Amniotic epithelial cell (primary cell): Measurements from ENCODE around the gene TUBB1.
"Not testable (repeated sequence)": the region's sequence is repeated elsewhere in the genome, so short reads cannot be mapped to it uniquely, and the experiment has no call there.

Experiments used
- DNase-seq: peaks from one replicate; pipeline ENCODE4 v3.0.0-alpha.2; 2010; ENCODE audit warnings: low read depth

The TUBB1 gene

GRCh38 chr20:59022754-59023153 is 3.5 kb downstream of the TUBB1 start:
- no peak for DNase-seq

- DNase-seq, result no peak
Observed at GRCh38 chr20:59023616-59024015, 4.4 kb downstream of the TUBB1 start.

GRCh38 chr20:59024111-59024530 is 4.9 kb downstream of the TUBB1 start:
- DNase-seq, result no peak

- no peak for DNase-seq
Observed at GRCh38 chr20:59025086-59025485, 5.9 kb downstream of the TUBB1 start.

- DNase-seq, result no peak
Observed at GRCh38 chr20:59025511-59025910, 6.3 kb downstream of the TUBB1 start.

GRCh38 chr20:59026904-59027740 is 7.9 kb downstream of the TUBB1 start:
- no peak for DNase-seq

- peak; percentile 81 for DNase-seq
Observed at GRCh38 chr20:59027741-59028320, 8.6 kb downstream of the TUBB1 start.

- DNase-seq, result no peak
Observed at GRCh38 chr20:59028812-59029211, 9.6 kb downstream of the TUBB1 start.

GRCh38 chr20:59030911-59031563 is 11.8 kb downstream of the TUBB1 start:
- no peak for DNase-seq

GRCh38 chr20:59031564-59032022 is 12.4 kb downstream of the TUBB1 start:
- DNase-seq, result no peak

GRCh38 chr20:59032023-59032712 is 12.9 kb downstream of the TUBB1 start, which contains the start of gene ATP5F1E:
TSS of gene ATP5F1E (minus strand) at chr20:59032335. CDS start at chr20:59032251, 84 bp downstream.
- peak; percentile 88 for DNase-seq

GRCh38 chr20:59032713-59033059 is 13.5 kb downstream of the TUBB1 start:
- DNase-seq, result peak; percentile 32

GRCh38 chr20:59033093-59033492 is 13.9 kb downstream of the TUBB1 start:
- no peak for DNase-seq

- DNase-seq, result no peak
Observed at GRCh38 chr20:59033616-59034165, 14.5 kb downstream of the TUBB1 start.

GRCh38 chr20:59035381-59035780 is 16.2 kb downstream of the TUBB1 start:
- no peak for DNase-seq

GRCh38 chr20:59037386-59037785 is 18.2 kb downstream of the TUBB1 start:
- no peak for DNase-seq

GRCh38 chr20:59039233-59039632 is 20.0 kb downstream of the TUBB1 start:
- peak; percentile 62 for DNase-seq

GRCh38 chr20:59040667-59041066 is 21.4 kb downstream of the TUBB1 start:
- DNase-seq, result no peak

GRCh38 chr20:59041487-59041886 is 22.3 kb downstream of the TUBB1 start:
- DNase-seq, result not testable (repeated sequence)

GRCh38 chr20:59042151-59042795 is 23.0 kb downstream of the TUBB1 start, which contains the start of gene PRELID3B:
TSS of gene PRELID3B (minus strand) at chr20:59042786. CDS start at chr20:59042730, 56 bp downstream.
- DNase-seq, result peak; percentile 8
